Measurements from ENCODE around the gene BRD4. TPM values are rescaled to one million over a fixed set of nuclear protein-coding genes. Genes with fewer than 3 reads are reported as not detected.

The BRD4 gene
- total and polyA plus RNA-seq, 10 of the 15 experiments (the other 5 are each of a cell fraction or from before 2014, with no cell fraction given): 5.3 to 84.4 (median 11.8) TPM

DNA sequence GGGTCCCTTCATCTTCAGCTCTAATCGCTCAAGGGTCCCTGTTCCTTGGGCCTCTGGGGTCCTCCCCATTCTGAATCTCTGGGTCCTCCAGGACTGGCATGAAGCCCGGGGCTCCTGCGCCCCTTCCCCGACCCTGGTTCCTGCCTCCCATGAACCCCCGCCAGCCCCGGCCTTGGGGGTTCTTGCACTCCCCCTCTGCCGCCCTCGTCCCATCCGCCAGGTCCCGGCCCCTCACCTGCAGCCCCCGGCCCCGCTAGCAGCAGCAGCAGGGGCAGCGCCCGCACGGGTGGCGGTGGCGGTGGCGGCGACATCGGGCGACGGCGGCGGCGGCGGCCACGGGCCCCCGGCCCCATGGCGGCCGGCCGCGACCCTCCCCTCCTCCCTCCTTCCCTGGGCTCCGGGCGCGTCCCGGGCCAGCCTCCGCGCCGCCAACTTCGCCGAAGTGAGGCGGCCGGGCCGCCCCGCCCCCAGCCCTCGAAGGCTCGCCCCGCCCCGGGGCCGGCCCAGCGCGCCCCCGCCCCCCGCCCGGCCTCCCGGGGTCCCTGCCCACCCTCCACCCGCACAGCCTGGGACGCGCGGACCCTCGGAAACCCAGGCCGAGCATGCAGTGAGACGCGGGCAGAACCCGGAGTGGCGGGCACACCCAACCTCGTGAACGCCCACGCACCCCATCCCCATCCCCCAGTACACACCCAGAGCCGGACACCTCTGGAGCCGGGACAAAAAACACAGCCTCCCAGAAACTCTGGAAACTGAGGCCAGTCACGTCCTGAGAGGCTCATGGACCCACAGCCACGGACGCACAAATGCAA lies 131.6 kb downstream of the BRD4 start, which contains the start of gene NOTCH3:
Gene NOTCH3 (minus strand): TSS at position 443 of the 812 bp plus-strand sequence. CDS start 90 bp downstream, at position 353.
- no TSS peak for BruUV-seq (replicated peaks)
- H3K4me2 ChIP-seq (ENCODE audit: control insufficient read depth, insufficient read depth): no peak within 1 kb of the TSS
- ATAC-seq: no peak
- no peak for TF ChIP-seq EZH2 (IDR thresholded peaks at IDR 0.05; ENCODE audit: borderline replicate concordance, control insufficient read depth, low read depth, low read length)
- TF ChIP-seq, protein P1, sequence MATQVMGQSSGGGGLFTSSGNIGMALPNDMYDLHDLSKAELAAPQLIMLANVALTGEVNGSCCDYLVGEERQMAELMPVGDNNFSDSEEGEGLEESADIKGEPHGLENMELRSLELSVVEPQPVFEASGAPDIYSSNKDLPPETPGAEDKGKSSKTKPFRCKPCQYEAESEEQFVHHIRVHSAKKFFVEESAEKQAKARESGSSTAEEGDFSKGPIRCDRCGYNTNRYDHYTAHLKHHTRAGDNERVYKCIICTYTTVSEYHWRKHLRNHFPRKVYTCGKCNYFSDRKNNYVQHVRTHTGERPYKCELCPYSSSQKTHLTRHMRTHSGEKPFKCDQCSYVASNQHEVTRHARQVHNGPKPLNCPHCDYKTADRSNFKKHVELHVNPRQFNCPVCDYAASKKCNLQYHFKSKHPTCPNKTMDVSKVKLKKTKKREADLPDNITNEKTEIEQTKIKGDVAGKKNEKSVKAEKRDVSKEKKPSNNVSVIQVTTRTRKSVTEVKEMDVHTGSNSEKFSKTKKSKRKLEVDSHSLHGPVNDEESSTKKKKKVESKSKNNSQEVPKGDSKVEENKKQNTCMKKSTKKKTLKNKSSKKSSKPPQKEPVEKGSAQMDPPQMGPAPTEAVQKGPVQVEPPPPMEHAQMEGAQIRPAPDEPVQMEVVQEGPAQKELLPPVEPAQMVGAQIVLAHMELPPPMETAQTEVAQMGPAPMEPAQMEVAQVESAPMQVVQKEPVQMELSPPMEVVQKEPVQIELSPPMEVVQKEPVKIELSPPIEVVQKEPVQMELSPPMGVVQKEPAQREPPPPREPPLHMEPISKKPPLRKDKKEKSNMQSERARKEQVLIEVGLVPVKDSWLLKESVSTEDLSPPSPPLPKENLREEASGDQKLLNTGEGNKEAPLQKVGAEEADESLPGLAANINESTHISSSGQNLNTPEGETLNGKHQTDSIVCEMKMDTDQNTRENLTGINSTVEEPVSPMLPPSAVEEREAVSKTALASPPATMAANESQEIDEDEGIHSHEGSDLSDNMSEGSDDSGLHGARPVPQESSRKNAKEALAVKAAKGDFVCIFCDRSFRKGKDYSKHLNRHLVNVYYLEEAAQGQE (IDR thresholded peaks at IDR 0.05; ENCODE audit: low read depth, low read length): no peak
- TF ChIP-seq STAT1 (conservative IDR thresholded peaks at IDR 0.05): no peak
- no peak for TF ChIP-seq NFXL1 (IDR thresholded peaks at IDR 0.05; ENCODE audit: borderline replicate concordance)
- TF ChIP-seq NFYA (IDR thresholded peaks at IDR 0.05; ENCODE audit: borderline replicate concordance, low read depth, low read length): no peak
- no peak for TF ChIP-seq IRF4 (IDR thresholded peaks at IDR 0.05; ENCODE audit: low read depth, low read length)
- no peak for TF ChIP-seq BRCA1 (IDR thresholded peaks at IDR 0.05; ENCODE audit: low read depth, low read length)
- no peak for TF ChIP-seq NFYB (IDR thresholded peaks at IDR 0.05; ENCODE audit: insufficient read depth, low read depth, low read length)
- TF ChIP-seq BMI1 (IDR thresholded peaks at IDR 0.05; ENCODE audit: borderline replicate concordance): no peak
- no peak for TF ChIP-seq CREM (IDR thresholded peaks at IDR 0.05; ENCODE audit: low read depth)
- TF ChIP-seq, protein P2, sequence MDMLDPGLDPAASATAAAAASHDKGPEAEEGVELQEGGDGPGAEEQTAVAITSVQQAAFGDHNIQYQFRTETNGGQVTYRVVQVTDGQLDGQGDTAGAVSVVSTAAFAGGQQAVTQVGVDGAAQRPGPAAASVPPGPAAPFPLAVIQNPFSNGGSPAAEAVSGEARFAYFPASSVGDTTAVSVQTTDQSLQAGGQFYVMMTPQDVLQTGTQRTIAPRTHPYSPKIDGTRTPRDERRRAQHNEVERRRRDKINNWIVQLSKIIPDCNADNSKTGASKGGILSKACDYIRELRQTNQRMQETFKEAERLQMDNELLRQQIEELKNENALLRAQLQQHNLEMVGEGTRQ (IDR thresholded peaks at IDR 0.05; ENCODE audit: borderline replicate concordance, low read depth, low read length): no peak
- no peak for TF ChIP-seq POLR2AphosphoS5 (IDR thresholded peaks at IDR 0.05; ENCODE audit: low read length)
- no peaks in the 10 kb centered on the region for H3K79me2 ChIP-seq (ENCODE audit: control insufficient read depth, insufficient read depth, low read length)
- no peak for FAIRE-seq
- ChIA-PET SMC1A (ENCODE audit: uncharacterized antibody, unreplicated experiment) (no interaction called here), RAD21 (ENCODE audit: unreplicated experiment) (no interaction called here), CTCF (no interaction called here), POLR2A (interaction anchor here (0.6 kb wide), 1 partner anchor 16 kb away, joined by 5 read pairs; no protein-coding TSS in a partner anchor)
- H2AFZ ChIP-seq (ENCODE audit: control insufficient read depth, low read depth, low read length): no peak within 1 kb of the TSS
- no peaks in the 10 kb centered on the region for H4K20me1 ChIP-seq (ENCODE audit: control insufficient read depth, insufficient read depth)
- in situ Hi-C loops (cut with MboI): no loop called here
- 28% methylated on average over 26 of the region's 74 CpGs for WGBS (ENCODE audit: insufficient coverage, insufficient replicate concordance, low lambda C conversion rate, missing lambda C conversion rate)
- intact Hi-C loops (cut with micrococcal nuclease; ENCODE audit: unreplicated experiment): no loop called here
- H3K27ac ChIP-seq (ENCODE audit: control insufficient read depth, insufficient read depth): no peak within 1 kb of the TSS
- H3K27me3 ChIP-seq (replicated peaks in 1 of 2; ENCODE audit: control insufficient read depth in 2 of 2, insufficient read depth in 2 of 2, low read length in 1 of 2): peaks cover 0 to 2% of the 10 kb centered on the region in 2 experiments; a peak in 2 of 4 replicates
- no peak within 1 kb of the TSS for H3K4me3 ChIP-seq
- no peaks in the 10 kb centered on the region for H3K9me3 ChIP-seq (replicated peaks; ENCODE audit: control insufficient read depth, insufficient read depth, low read length)
- no peak for DNase-seq (ENCODE audit: low read depth, low spot score)
- no peak within 1 kb of the TSS for H3K9ac ChIP-seq (ENCODE audit: control insufficient read depth, insufficient read depth, low read length)
- no peaks in the 10 kb centered on the region for H3K36me3 ChIP-seq (ENCODE audit: control insufficient read depth in 2 of 2, insufficient read depth in 2 of 2, low read length in 1 of 2)
- no peaks in the 10 kb centered on the region for H3K4me1 ChIP-seq (ENCODE audit: control insufficient read depth, insufficient read depth, low read length)
